ENCODE results near the gene RABL3.
"Not testable (repeated sequence)": the region's sequence is repeated elsewhere in the genome, so short reads cannot be mapped to it uniquely, and the experiment has no call there.

RABL3 gene

GRCh38 chr3:120769436-120769835 is 27.1 kb upstream of the RABL3 start:
- Histone ChIP-seq H3K4me1 (ENCODE audit: control insufficient read depth in 2 of 2, insufficient read depth in 2 of 2, low read length in 2 of 2) (peaks cover 0 to 9% of the 10 kb centered on the region in 2 donors), H3K4me3 (ENCODE audit: low read length in 2 of 2) (no peak overlapping the region)

GRCh38 chr3:120767106-120767505 is 24.8 kb upstream of the RABL3 start:
- Histone ChIP-seq H3K27me3 (ENCODE audit: control insufficient read depth in 2 of 2, insufficient read depth in 2 of 2, low read length in 2 of 2) (no peaks in the 10 kb centered on the region), H3K9me3 (ENCODE audit: control insufficient read depth in 2 of 2, low read length in 2 of 2) (no peaks in the 10 kb centered on the region), H3K36me3 (ENCODE audit: control insufficient read depth in 2 of 2, insufficient read depth in 2 of 2, low read length in 2 of 2) (peaks cover 5 to 12% of the 10 kb centered on the region in 2 donors), H3K9ac (ENCODE audit: low read depth in 1 of 2, low read length in 2 of 2) (no peak overlapping the region), H3K27ac (ENCODE audit: low read depth in 2 of 2, low read length in 2 of 2) (no peak overlapping the region), H3K4me3 (ENCODE audit: low read length in 2 of 2) (no peak overlapping the region), H3K4me1 (ENCODE audit: control insufficient read depth in 2 of 2, insufficient read depth in 2 of 2, low read length in 2 of 2) (peaks cover 0 to 9% of the 10 kb centered on the region in 2 donors)

More at GRCh38 chr3:120769436-120769835, 27.1 kb upstream of the RABL3 start:
- peaks cover 11 to 14% of the 10 kb centered on the region in 2 donors for H3K36me3 ChIP-seq (ENCODE audit: control insufficient read depth in 2 of 2, insufficient read depth in 2 of 2, low read length in 2 of 2)
- H3K9ac ChIP-seq (ENCODE audit: low read depth in 1 of 2, low read length in 2 of 2) = no peak overlapping the region
- no peak overlapping the region for H3K27ac ChIP-seq (ENCODE audit: low read depth in 2 of 2, low read length in 2 of 2)
- H3K27me3 ChIP-seq (ENCODE audit: control insufficient read depth in 2 of 2, insufficient read depth in 2 of 2, low read length in 2 of 2) = no peaks in the 10 kb centered on the region
- H3K9me3 ChIP-seq (ENCODE audit: control insufficient read depth in 2 of 2, low read length in 2 of 2) = no peaks in the 10 kb centered on the region

DNA sequence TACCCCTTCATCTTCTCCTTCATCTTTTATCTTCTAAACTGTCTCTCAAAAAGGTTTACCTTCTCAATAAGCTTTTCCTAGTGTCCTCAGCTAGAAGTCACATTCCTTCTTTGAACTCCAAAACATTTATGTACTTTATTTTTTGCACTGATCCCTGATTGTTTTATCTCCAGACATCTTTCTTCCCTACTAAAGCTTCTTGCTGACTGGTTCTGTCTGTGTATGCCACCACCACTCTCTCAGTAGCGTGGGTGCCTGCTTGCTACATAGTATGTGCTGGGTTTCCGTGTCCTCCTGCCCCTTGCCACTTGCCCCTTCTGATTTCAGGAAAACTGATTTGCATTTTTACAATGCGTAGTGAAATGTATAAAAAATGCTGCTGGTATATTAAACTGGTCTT is 24.3 kb upstream of the RABL3 start:
- Histone ChIP-seq H3K9me3 (ENCODE audit: control insufficient read depth in 2 of 2, low read length in 2 of 2) (no peaks in the 10 kb centered on the region), H3K4me1 (ENCODE audit: control insufficient read depth in 2 of 2, insufficient read depth in 2 of 2, low read length in 2 of 2) (peaks cover 0 to 9% of the 10 kb centered on the region in 2 donors), H3K4me3 (ENCODE audit: low read length in 2 of 2) (no peak overlapping the region), H3K27me3 (ENCODE audit: control insufficient read depth in 2 of 2, insufficient read depth in 2 of 2, low read length in 2 of 2) (no peaks in the 10 kb centered on the region), H3K9ac (ENCODE audit: low read depth in 1 of 2, low read length in 2 of 2) (no peak overlapping the region), H3K36me3 (ENCODE audit: control insufficient read depth in 2 of 2, insufficient read depth in 2 of 2, low read length in 2 of 2) (peaks cover 5 to 6% of the 10 kb centered on the region in 2 donors), H3K27ac (ENCODE audit: low read depth in 2 of 2, low read length in 2 of 2) (no peak overlapping the region)

GRCh38 chr3:120765830-120766493 is 23.6 kb upstream of the RABL3 start:
- no peak overlapping the region for H3K9ac ChIP-seq (ENCODE audit: low read depth in 1 of 2, low read length in 2 of 2)
- H3K9me3 ChIP-seq (ENCODE audit: control insufficient read depth in 2 of 2, low read length in 2 of 2) = no peaks in the 10 kb centered on the region
- H3K36me3 ChIP-seq (ENCODE audit: control insufficient read depth in 2 of 2, insufficient read depth in 2 of 2, low read length in 2 of 2) = peaks cover 3 to 5% of the 10 kb centered on the region in 2 donors
- H3K27ac ChIP-seq (ENCODE audit: low read depth in 2 of 2, low read length in 2 of 2) = no peak overlapping the region
- no peak overlapping the region for H3K4me3 ChIP-seq (ENCODE audit: low read length in 2 of 2)
- peaks cover 0 to 9% of the 10 kb centered on the region in 2 donors for H3K4me1 ChIP-seq (ENCODE audit: control insufficient read depth in 2 of 2, insufficient read depth in 2 of 2, low read length in 2 of 2)
- H3K27me3 ChIP-seq (ENCODE audit: control insufficient read depth in 2 of 2, insufficient read depth in 2 of 2, low read length in 2 of 2) = no peaks in the 10 kb centered on the region

GRCh38 chr3:120764206-120764605 is 21.9 kb upstream of the RABL3 start:
- no peaks in the 10 kb centered on the region for H3K9me3 ChIP-seq (ENCODE audit: control insufficient read depth in 2 of 2, low read length in 2 of 2)
- H3K4me3 ChIP-seq (ENCODE audit: low read length in 2 of 2) = no peak overlapping the region
- H3K27ac ChIP-seq (ENCODE audit: low read depth in 2 of 2, low read length in 2 of 2) = no peak overlapping the region
- H3K36me3 ChIP-seq (ENCODE audit: control insufficient read depth in 2 of 2, insufficient read depth in 2 of 2, low read length in 2 of 2) = no peaks in the 10 kb centered on the region
- no peaks in the 10 kb centered on the region for H3K27me3 ChIP-seq (ENCODE audit: control insufficient read depth in 2 of 2, insufficient read depth in 2 of 2, low read length in 2 of 2)
- peaks cover 0 to 9% of the 10 kb centered on the region in 2 donors for H3K4me1 ChIP-seq (ENCODE audit: control insufficient read depth in 2 of 2, insufficient read depth in 2 of 2, low read length in 2 of 2)
- H3K9ac ChIP-seq (ENCODE audit: low read depth in 1 of 2, low read length in 2 of 2) = no peak overlapping the region

GRCh38 chr3:120763601-120764000 is 21.3 kb upstream of the RABL3 start:
- no peak overlapping the region for H3K9ac ChIP-seq (ENCODE audit: low read depth in 1 of 2, low read length in 2 of 2)

DNA sequence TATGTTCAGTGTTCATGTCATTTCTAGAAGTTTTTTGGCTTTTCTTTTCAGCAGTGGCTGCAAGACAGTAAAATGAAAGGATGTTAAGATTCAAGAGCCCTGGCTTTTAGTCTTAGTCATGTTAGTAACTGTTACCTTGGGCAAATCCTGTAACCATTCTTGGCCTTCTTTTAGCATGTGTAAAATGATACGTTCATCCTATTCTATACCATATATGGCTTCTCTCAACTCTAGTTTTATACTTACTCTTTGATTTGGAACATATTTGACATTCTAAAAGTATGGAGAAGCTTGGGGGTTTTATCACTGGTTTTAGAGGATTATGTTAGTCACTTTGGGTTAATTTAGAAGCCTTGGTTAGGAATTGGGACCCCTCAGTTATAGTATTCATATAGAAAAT is 20.3 kb upstream of the RABL3 start:
- H3K4me1 ChIP-seq (ENCODE audit: control insufficient read depth in 2 of 2, insufficient read depth in 2 of 2, low read length in 2 of 2) = peaks cover 0 to 9% of the 10 kb centered on the region in 2 donors
- no peak overlapping the region for H3K4me3 ChIP-seq (ENCODE audit: low read length in 2 of 2)
- H3K9ac ChIP-seq (ENCODE audit: low read depth in 1 of 2, low read length in 2 of 2) = no peak overlapping the region
- no peaks in the 10 kb centered on the region for H3K9me3 ChIP-seq (ENCODE audit: control insufficient read depth in 2 of 2, low read length in 2 of 2)
- H3K27me3 ChIP-seq (ENCODE audit: control insufficient read depth in 2 of 2, insufficient read depth in 2 of 2, low read length in 2 of 2) = no peaks in the 10 kb centered on the region
- H3K27ac ChIP-seq (ENCODE audit: low read depth in 2 of 2, low read length in 2 of 2) = no peak overlapping the region
- H3K36me3 ChIP-seq (ENCODE audit: control insufficient read depth in 2 of 2, insufficient read depth in 2 of 2, low read length in 2 of 2) = no peaks in the 10 kb centered on the region

More at GRCh38 chr3:120763601-120764000, 21.3 kb upstream of the RABL3 start:
- Histone ChIP-seq H3K36me3 (ENCODE audit: control insufficient read depth in 2 of 2, insufficient read depth in 2 of 2, low read length in 2 of 2) (no peaks in the 10 kb centered on the region), H3K4me3 (ENCODE audit: low read length in 2 of 2) (no peak overlapping the region), H3K4me1 (ENCODE audit: control insufficient read depth in 2 of 2, insufficient read depth in 2 of 2, low read length in 2 of 2) (peaks cover 0 to 9% of the 10 kb centered on the region in 2 donors), H3K27ac (ENCODE audit: low read depth in 2 of 2, low read length in 2 of 2) (no peak overlapping the region), H3K27me3 (ENCODE audit: control insufficient read depth in 2 of 2, insufficient read depth in 2 of 2, low read length in 2 of 2) (no peaks in the 10 kb centered on the region), H3K9me3 (ENCODE audit: control insufficient read depth in 2 of 2, low read length in 2 of 2) (no peaks in the 10 kb centered on the region)

DNA sequence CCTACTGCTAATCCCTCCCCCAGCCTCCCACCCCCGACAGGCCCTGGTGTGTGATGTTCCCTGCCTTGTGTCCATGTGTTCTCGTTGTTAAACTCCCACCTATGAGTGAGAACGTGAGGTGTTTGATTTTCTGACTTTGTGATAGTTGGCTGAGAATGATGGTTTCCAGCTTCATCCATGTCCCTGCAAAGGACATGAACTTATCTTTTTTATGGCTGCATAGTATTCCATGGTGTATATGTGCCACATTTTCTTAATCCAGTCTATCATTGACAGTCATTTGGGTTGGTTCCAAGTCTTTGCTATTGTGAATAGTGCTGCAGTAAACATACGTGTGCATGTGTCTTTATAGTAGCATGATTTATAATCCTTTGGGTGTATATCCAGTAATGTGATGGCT is 16.2 kb upstream of the RABL3 start:
- not testable (repeated sequence) for H3K9me3 ChIP-seq (ENCODE audit: control insufficient read depth in 2 of 2, low read length in 2 of 2); H3K27me3 ChIP-seq (ENCODE audit: control insufficient read depth in 2 of 2, insufficient read depth in 2 of 2, low read length in 2 of 2); H3K27ac ChIP-seq (ENCODE audit: low read depth in 2 of 2, low read length in 2 of 2); H3K36me3 ChIP-seq (ENCODE audit: control insufficient read depth in 2 of 2, insufficient read depth in 2 of 2, low read length in 2 of 2); H3K4me3 ChIP-seq (ENCODE audit: low read length in 2 of 2); H3K9ac ChIP-seq (ENCODE audit: low read depth in 1 of 2, low read length in 2 of 2); H3K4me1 ChIP-seq (ENCODE audit: control insufficient read depth in 2 of 2, insufficient read depth in 2 of 2, low read length in 2 of 2)

- no peak overlapping the region for H3K4me3 ChIP-seq (ENCODE audit: low read length in 2 of 2)
- H3K27ac ChIP-seq (ENCODE audit: low read depth in 2 of 2, low read length in 2 of 2) = no peak overlapping the region
- no peaks in the 10 kb centered on the region for H3K4me1 ChIP-seq (ENCODE audit: control insufficient read depth in 2 of 2, insufficient read depth in 2 of 2, low read length in 2 of 2)
- H3K27me3 ChIP-seq (ENCODE audit: control insufficient read depth in 2 of 2, insufficient read depth in 2 of 2, low read length in 2 of 2) = no peaks in the 10 kb centered on the region
- no peak overlapping the region for H3K9ac ChIP-seq (ENCODE audit: low read depth in 1 of 2, low read length in 2 of 2)
- H3K9me3 ChIP-seq (ENCODE audit: control insufficient read depth in 2 of 2, low read length in 2 of 2) = no peaks in the 10 kb centered on the region
- peaks cover 0 to 4% of the 10 kb centered on the region in 2 donors for H3K36me3 ChIP-seq (ENCODE audit: control insufficient read depth in 2 of 2, insufficient read depth in 2 of 2, low read length in 2 of 2)
Observed at GRCh38 chr3:120756061-120756460, 13.7 kb upstream of the RABL3 start.

DNA sequence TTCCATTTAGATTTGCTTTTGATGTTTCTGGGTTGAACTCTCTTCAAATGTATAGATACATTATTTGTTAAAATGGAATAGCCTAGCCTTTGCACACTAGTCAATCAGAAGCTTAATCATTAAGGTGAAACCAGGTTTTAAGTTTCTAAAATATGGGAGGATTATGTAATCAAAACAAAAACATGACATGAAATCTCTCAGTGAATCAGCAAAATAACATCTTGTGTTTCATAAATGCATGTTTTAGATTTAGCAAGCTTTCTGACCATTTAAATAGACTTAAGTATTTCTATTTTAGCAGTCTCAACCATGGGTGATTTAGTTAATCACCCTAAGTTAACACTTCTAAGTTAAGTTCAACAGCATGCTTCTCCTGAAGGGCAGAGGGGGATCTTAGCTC is 11.5 kb upstream of the RABL3 start:
- Histone ChIP-seq H3K36me3 (ENCODE audit: control insufficient read depth in 2 of 2, insufficient read depth in 2 of 2, low read length in 2 of 2) (peaks cover 4 to 5% of the 10 kb centered on the region in 2 donors), H3K4me1 (ENCODE audit: control insufficient read depth in 2 of 2, insufficient read depth in 2 of 2, low read length in 2 of 2) (no peaks in the 10 kb centered on the region), H3K4me3 (ENCODE audit: low read length in 2 of 2) (no peak overlapping the region), H3K27ac (ENCODE audit: low read depth in 2 of 2, low read length in 2 of 2) (no peak overlapping the region), H3K27me3 (ENCODE audit: control insufficient read depth in 2 of 2, insufficient read depth in 2 of 2, low read length in 2 of 2) (no peaks in the 10 kb centered on the region), H3K9ac (ENCODE audit: low read depth in 1 of 2, low read length in 2 of 2) (no peak overlapping the region), H3K9me3 (ENCODE audit: control insufficient read depth in 2 of 2, low read length in 2 of 2) (no peaks in the 10 kb centered on the region)
